GM03348 (cell line): ENCODE results near the gene MAML2.

ENCODE experiments used
- DNase-seq: peaks from one replicate; pipeline ENCODE4 v3.0.0; 2012; ENCODE audit warnings: low spot score

MAML2 gene

GRCh38 chr11:96339706-96340554, 3.1 kb downstream of the MAML2 start:
- DNase-seq = peak; percentile 33

DNA sequence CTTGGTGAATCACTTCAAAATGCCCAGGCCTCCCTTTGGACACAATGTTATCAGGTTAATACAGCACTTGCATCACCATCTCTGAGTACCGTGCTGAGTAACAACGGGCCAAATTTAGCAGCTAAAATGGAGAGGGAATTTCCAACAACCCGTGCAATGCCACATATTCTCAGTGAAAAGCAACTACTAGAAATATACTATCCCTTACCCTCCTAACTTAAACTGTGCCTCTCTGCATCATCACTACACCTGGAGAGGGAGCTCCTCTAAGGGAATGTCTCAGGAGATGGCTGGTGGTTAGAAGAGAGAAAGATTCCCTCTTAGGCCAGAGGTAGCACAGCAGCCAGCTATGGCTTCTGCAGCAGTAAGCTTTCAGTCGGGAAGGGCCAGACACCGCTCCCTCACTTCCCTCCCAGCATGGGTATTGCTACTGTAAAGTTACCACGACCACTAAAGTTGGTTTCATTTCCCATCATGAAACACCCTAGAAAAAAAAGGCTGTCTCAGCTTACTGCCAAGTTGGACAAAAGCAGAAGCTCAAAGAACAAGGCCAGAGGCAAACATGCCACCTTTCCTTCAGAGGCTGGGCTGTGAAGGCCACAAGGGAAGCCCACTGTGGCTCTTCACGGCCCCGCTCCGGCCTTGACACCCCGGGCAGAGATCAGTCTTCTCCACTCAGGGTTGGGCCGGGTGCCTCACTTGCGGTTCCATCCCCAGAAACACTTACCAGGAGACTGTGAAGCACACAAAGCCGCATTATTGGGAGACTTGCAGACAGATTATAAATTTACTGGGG, 3.9 kb downstream of the MAML2 start:
- peak; percentile 21 for DNase-seq

GRCh38 chr11:96337541-96338431, 5.2 kb downstream of the MAML2 start:
- DNase-seq = peak; percentile 17

DNA sequence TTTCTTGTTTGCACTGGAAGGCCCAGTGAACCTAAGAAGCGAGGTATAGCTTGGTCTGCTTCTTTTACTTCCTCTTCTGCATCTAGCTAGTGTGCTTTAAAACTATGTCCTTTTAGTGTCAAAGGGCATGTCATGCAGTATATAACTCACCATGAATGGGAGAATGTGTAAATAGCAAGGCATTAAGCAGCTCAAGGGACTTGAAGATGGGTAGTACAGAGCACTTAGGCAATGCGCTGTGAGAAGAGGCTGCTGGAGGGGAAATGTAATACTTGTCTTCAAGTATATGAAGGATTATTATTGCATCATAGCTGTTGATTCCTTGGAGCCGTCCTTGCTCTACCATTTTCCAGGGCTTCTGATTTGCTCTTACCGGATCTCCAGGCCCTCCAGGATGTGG, 7.6 kb downstream of the MAML2 start:
- DNase-seq = no peak

- no peak for DNase-seq
Observed at GRCh38 chr11:96334219-96334618, 8.8 kb downstream of the MAML2 start.

GRCh38 chr11:96333191-96333719, 9.7 kb downstream of the MAML2 start:
- DNase-seq = peak; percentile 63

- DNase-seq = no peak
Observed at GRCh38 chr11:96332126-96332771, 10.7 kb downstream of the MAML2 start.

GRCh38 chr11:96331699-96332116, 11.3 kb downstream of the MAML2 start:
- no peak for DNase-seq

GRCh38 chr11:96330511-96330859, 12.5 kb downstream of the MAML2 start:
- DNase-seq = no peak

DNA sequence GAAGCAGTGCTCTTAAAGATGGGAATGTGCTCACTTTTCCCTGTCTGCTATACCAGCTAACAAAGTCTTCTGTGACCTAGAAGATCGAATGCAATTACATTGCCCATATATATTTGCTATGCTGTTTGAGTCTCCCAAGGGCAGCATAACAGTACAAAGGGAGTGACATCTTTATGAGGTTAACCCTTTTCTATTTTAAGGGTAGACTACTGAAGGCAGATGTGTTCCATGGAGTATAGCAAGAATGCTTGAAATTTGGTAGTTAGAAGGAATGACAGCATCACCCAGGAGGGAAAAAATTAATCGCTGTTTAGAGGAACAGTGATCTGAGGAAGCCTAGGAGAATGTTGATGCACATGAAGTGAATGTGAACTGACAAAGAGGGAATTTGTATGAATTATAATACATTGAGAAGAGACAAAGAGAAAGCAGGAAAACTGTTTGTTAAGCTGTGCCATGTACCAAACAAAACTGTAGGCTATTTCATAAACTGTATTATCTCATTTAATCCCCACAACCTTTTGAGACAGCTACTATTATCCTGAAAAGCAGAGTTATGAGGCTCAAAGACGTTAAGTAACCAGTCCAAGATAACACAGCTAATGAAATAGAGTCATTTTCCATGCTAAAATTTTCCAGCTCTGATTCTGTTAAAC, 13.0 kb downstream of the MAML2 start:
- no peak for DNase-seq

DNA sequence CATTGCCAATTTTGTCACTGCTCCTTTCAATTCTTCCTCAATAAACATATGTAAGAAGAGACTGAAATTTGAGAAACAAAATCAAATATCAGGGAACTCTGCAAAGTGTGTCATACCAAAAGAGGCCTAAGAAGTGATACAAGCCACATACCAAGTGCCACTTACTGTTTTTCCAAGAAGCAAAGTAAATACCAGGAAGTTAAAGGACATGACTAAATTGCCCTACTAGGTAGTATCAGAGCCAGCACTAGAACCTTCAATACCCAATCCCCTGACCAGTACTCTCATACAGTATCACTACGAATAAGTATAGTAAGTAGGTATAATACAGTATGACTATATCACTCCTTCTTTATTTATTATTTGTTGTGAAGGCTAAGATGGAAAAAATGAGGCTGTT, 13.6 kb downstream of the MAML2 start:
- no peak for DNase-seq

DNA sequence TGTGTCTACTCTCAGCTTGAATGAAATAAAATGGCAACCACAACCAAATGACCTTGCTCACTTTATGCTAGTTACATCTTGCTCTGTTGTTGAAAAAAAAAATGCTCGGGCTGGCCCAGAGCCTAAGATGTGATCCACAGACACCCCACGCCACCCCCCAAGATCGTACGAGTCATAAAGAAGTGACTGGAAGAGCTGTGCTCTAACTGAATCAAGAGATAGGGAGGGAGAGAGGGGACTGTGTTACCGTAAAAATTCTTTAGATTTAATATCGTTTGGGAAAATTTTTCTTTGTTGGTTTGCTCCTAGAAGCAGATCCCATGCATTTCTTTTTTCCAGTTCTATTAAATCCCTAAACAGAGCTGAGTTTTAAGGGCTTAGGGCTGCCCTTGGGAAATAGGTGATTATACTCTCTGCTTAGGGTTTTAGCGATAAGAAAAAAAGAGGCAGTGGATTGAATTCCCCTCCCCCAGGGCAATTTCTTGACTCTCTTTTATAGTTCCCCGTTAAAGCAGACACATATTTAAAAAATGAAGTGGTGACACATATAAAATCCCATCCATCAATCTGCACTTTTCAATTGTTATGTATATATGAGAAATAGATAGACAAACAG, 14.5 kb downstream of the MAML2 start:
- DNase-seq = no peak

GRCh38 chr11:96326959-96327358, 16.0 kb downstream of the MAML2 start:
- DNase-seq = no peak

- peak; percentile 87 for DNase-seq
Observed at GRCh38 chr11:96324912-96325311, 18.1 kb downstream of the MAML2 start.

DNA sequence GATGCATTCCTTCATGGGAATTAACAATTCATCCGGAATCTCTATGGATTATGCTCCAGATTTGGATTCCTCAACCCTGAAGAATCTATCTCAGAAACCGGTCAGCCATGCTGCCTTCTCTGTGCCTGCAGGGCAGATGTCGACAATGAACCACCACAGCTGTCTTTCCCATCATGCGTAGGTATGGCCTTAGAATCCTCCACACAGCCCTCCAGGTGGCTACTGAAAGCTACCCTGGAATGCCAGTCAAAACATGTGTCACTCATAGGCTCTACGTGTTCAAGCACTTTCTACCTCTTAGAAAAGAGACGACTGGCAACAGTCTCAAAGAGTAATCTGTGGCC, 19.4 kb downstream of the MAML2 start:
- no peak for DNase-seq

- no peak for DNase-seq
Observed at GRCh38 chr11:96322775-96323641, 20.0 kb downstream of the MAML2 start.

GRCh38 chr11:96321091-96321490, 21.9 kb downstream of the MAML2 start:
- DNase-seq = no peak

GRCh38 chr11:96319898-96320656, 22.9 kb downstream of the MAML2 start:
- DNase-seq = no peak

- no peak for DNase-seq
Observed at GRCh38 chr11:96318850-96319249, 24.1 kb downstream of the MAML2 start.
